Left renal pelvis (tissue), 4 donors: ENCODE data around the gene OR8B3. TPM values are rescaled to one million over a fixed set of nuclear protein-coding genes. Genes with fewer than 3 reads are reported as not detected.

ENCODE experiments used
- DNase-seq, 4 donors: peaks; one replicate each; pipeline ENCODE4 v3.0.0-alpha.2; 2013; ENCODE audit warnings: low read depth in 4 of 4, low spot score in 3 of 4
- polyA plus RNA-seq, 4 donors: library from polyadenylated mRNA; unstranded; fragments of 120-200 nt; gene quantifications; one replicate each; pipeline ENCODE4 v1.2.1, GENCODE V29; 2013; ENCODE audit not compliant: insufficient read length in 4 of 4

OR8B3 gene
- polyA plus RNA-seq, 4 donors = not detected

DNA sequence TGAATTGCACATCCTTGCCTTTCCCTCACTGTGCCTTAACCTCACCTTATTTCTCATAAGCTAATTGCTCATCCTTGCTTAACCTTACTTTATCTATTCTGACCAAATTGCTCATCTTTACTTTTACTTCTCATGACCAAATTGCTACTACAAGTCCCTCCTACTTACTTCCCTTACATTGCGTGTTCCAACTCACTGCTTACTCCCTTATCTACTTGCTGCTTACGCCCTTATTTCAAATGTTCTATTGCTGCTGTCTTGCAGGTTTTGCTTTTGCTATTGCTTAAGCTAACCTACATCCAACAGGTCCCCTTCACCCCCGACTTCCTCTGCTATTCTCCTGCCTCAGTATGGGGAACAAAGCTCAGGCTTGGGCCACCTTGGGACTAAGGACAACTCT, 22.5 kb downstream of the OR8B3 start:
- DNase-seq = no peak

DNA sequence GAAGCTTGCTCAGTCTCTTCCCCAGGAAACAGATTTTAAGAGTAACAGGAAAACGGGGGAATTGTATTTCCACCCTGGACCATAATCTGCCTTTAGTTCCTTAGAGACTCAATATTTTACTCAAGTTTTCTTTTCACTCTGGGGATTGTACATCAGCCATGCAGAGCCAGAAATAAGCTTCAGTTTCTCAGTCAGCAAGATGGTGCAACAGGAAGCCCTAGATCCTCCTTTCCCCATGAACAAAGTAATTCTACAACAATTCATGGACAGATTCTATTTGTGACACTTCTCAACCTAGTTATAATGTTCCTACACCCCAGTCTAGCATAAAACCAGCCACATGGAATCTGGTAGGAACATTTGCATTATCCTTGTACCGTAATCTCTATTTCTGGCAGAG, 39.3 kb downstream of the OR8B3 start:
- no peak for DNase-seq

DNA sequence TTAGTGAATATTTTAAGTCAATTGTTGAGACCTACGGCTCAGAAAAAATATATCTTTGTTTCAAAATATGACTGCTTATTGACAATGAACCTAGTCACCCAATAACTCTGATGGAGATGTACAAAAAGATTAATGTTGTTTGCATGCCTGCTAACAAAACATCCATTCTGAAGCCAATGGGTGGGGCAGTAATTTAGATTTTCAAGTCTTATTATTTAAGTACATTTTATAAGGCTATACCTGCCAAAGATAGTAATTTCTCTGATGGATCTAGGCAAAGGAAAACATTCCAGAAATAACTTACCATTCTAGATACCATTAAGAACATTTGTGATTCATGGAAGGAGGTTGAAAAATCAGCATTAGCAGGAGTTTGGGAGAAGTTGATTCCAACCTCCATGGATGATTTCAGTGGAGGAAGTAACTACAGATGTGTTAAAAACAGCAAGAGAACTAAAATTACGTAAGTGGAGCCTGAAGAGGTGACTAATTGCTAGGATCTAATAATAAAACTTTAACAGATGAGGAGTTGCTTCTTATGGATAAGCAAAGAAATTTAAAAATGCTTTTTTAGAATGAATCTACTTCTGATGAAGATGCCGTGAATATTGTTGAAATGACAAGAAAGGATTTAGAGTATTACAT, 52.4 kb downstream of the OR8B3 start:
- DNase-seq = no peak

Other genes with a start within 250 kb of the OR8B3 start
- gene OR10D3, start 215.7 kb downstream of the OR8B3 start, polyA plus RNA-seq = not detected
- not detected for gene OR8G1, start 157.9 kb downstream of the OR8B3 start, polyA plus RNA-seq
- not detected for gene OR8G5, start 142.6 kb downstream of the OR8B3 start, polyA plus RNA-seq
- not detected for gene OR8D1, start 85.1 kb downstream of the OR8B3 start, polyA plus RNA-seq
- not detected for gene OR8D2, start 78.8 kb downstream of the OR8B3 start, polyA plus RNA-seq
- not detected for gene OR8B2, start 14.5 kb downstream of the OR8B3 start, polyA plus RNA-seq
- gene OR8B4, start 25.8 kb upstream of the OR8B3 start, polyA plus RNA-seq = not detected
- not detected for gene OR8B8, start 46.7 kb upstream of the OR8B3 start, polyA plus RNA-seq
- gene OR8B12, start 144.6 kb upstream of the OR8B3 start, polyA plus RNA-seq = not detected
- gene OR8A1, start 171.0 kb upstream of the OR8B3 start, polyA plus RNA-seq = not detected
- not detected for gene PANX3, start 212.4 kb upstream of the OR8B3 start, polyA plus RNA-seq
- 10 to 100 TPM; 24.9 to 41.4 (median 28.7) TPM for gene TBRG1, start 223.8 kb upstream of the OR8B3 start, polyA plus RNA-seq